ENCODE measurements around the gene COLEC12.
A peak's percentile ranks its signal among the peaks of the same experiment; 100 is the strongest.
"Not testable (repeated sequence)": the region's sequence is repeated elsewhere in the genome, so short reads cannot be mapped to it uniquely, and the experiment has no call there.

The COLEC12 gene

GRCh38 chr18:407626-408224, 92.8 kb downstream of the COLEC12 start:
- no peaks in the 10 kb centered on the region for H3K36me3 ChIP-seq (ENCODE audit: insufficient read depth, low read length)
- no peak overlapping the region for H2AFZ ChIP-seq (ENCODE audit: low read length, unreplicated experiment)
- peaks cover 23% of the 10 kb centered on the region for H3K4me1 ChIP-seq (ENCODE audit: control insufficient read depth, insufficient read depth, low read length, unreplicated experiment)
- no peaks in the 10 kb centered on the region for H3K27me3 ChIP-seq (ENCODE audit: insufficient read depth, low read length)
- peak overlapping the region; percentile 62 for H3K27ac ChIP-seq (ENCODE audit: low read depth, low read length)
- H3K4me3 ChIP-seq (ENCODE audit: low read depth, low read length), result no peak overlapping the region
- H3K79me2 ChIP-seq (ENCODE audit: control insufficient read depth, insufficient read depth, low read length, unreplicated experiment), result no peaks in the 10 kb centered on the region

- Histone ChIP-seq H3K27ac (ENCODE audit: low read depth, low read length) (peak overlapping the region; percentile 62), H3K27me3 (ENCODE audit: insufficient read depth, low read length) (no peaks in the 10 kb centered on the region), H3K79me2 (ENCODE audit: control insufficient read depth, insufficient read depth, low read length, unreplicated experiment) (no peaks in the 10 kb centered on the region), H3K4me1 (ENCODE audit: control insufficient read depth, insufficient read depth, low read length, unreplicated experiment) (peaks cover 22% of the 10 kb centered on the region), H3K36me3 (ENCODE audit: insufficient read depth, low read length) (no peaks in the 10 kb centered on the region), H2AFZ (ENCODE audit: low read length, unreplicated experiment) (no peak overlapping the region), H3K4me3 (ENCODE audit: low read depth, low read length) (no peak overlapping the region)
Measured at GRCh38 chr18:407191-407590, 93.3 kb downstream of the COLEC12 start.

- Histone ChIP-seq H3K4me3 (ENCODE audit: low read depth, low read length) (no peak overlapping the region), H3K4me1 (ENCODE audit: control insufficient read depth, insufficient read depth, low read length, unreplicated experiment) (peaks cover 22% of the 10 kb centered on the region), H3K27me3 (ENCODE audit: insufficient read depth, low read length) (no peaks in the 10 kb centered on the region), H3K79me2 (ENCODE audit: control insufficient read depth, insufficient read depth, low read length, unreplicated experiment) (no peaks in the 10 kb centered on the region), H2AFZ (ENCODE audit: low read length, unreplicated experiment) (no peak overlapping the region), H3K27ac (ENCODE audit: low read depth, low read length) (peak overlapping the region; percentile 62), H3K36me3 (ENCODE audit: insufficient read depth, low read length) (no peaks in the 10 kb centered on the region)
Measured at GRCh38 chr18:406677-407076, 93.8 kb downstream of the COLEC12 start.

GRCh38 chr18:405006-405405, 95.5 kb downstream of the COLEC12 start:
- not testable (repeated sequence) for H3K27me3 ChIP-seq (ENCODE audit: insufficient read depth, low read length); H3K36me3 ChIP-seq (ENCODE audit: insufficient read depth, low read length); H2AFZ ChIP-seq (ENCODE audit: low read length, unreplicated experiment); H3K79me2 ChIP-seq (ENCODE audit: control insufficient read depth, insufficient read depth, low read length, unreplicated experiment); H3K27ac ChIP-seq (ENCODE audit: low read depth, low read length); H3K4me3 ChIP-seq (ENCODE audit: low read depth, low read length)
- peaks cover 22% of the 10 kb centered on the region for H3K4me1 ChIP-seq (ENCODE audit: control insufficient read depth, insufficient read depth, low read length, unreplicated experiment)

- Histone ChIP-seq H3K27ac (ENCODE audit: low read depth, low read length) (no peak overlapping the region), H2AFZ (ENCODE audit: low read length, unreplicated experiment) (no peak overlapping the region), H3K27me3 (ENCODE audit: insufficient read depth, low read length) (no peaks in the 10 kb centered on the region), H3K36me3 (ENCODE audit: insufficient read depth, low read length) (no peaks in the 10 kb centered on the region), H3K79me2 (ENCODE audit: control insufficient read depth, insufficient read depth, low read length, unreplicated experiment) (no peaks in the 10 kb centered on the region), H3K4me1 (ENCODE audit: control insufficient read depth, insufficient read depth, low read length, unreplicated experiment) (peaks cover 22% of the 10 kb centered on the region), H3K4me3 (ENCODE audit: low read depth, low read length) (no peak overlapping the region)
Measured at GRCh38 chr18:404061-404636, 96.4 kb downstream of the COLEC12 start.

- Histone ChIP-seq H2AFZ (ENCODE audit: low read length, unreplicated experiment) (no peak overlapping the region), H3K79me2 (ENCODE audit: control insufficient read depth, insufficient read depth, low read length, unreplicated experiment) (no peaks in the 10 kb centered on the region), H3K27me3 (ENCODE audit: insufficient read depth, low read length) (no peaks in the 10 kb centered on the region), H3K36me3 (ENCODE audit: insufficient read depth, low read length) (no peaks in the 10 kb centered on the region), H3K27ac (ENCODE audit: low read depth, low read length) (no peak overlapping the region), H3K4me1 (ENCODE audit: control insufficient read depth, insufficient read depth, low read length, unreplicated experiment) (peaks cover 7% of the 10 kb centered on the region), H3K4me3 (ENCODE audit: low read depth, low read length) (no peak overlapping the region)
Measured at GRCh38 chr18:402129-402528, 98.4 kb downstream of the COLEC12 start.

GRCh38 chr18:400456-400855, 100.0 kb downstream of the COLEC12 start:
- Histone ChIP-seq H3K27me3 (ENCODE audit: insufficient read depth, low read length) (no peaks in the 10 kb centered on the region), H3K27ac (ENCODE audit: low read depth, low read length) (no peak overlapping the region), H2AFZ (ENCODE audit: low read length, unreplicated experiment) (no peak overlapping the region), H3K4me1 (ENCODE audit: control insufficient read depth, insufficient read depth, low read length, unreplicated experiment) (peaks cover 13% of the 10 kb centered on the region), H3K36me3 (ENCODE audit: insufficient read depth, low read length) (no peaks in the 10 kb centered on the region), H3K4me3 (ENCODE audit: low read depth, low read length) (no peak overlapping the region), H3K79me2 (ENCODE audit: control insufficient read depth, insufficient read depth, low read length, unreplicated experiment) (no peaks in the 10 kb centered on the region)

GRCh38 chr18:399631-400135, 100.8 kb downstream of the COLEC12 start:
- Histone ChIP-seq H3K27me3 (ENCODE audit: insufficient read depth, low read length) (no peaks in the 10 kb centered on the region), H3K4me1 (ENCODE audit: control insufficient read depth, insufficient read depth, low read length, unreplicated experiment) (peaks cover 21% of the 10 kb centered on the region), H3K79me2 (ENCODE audit: control insufficient read depth, insufficient read depth, low read length, unreplicated experiment) (no peaks in the 10 kb centered on the region), H3K27ac (ENCODE audit: low read depth, low read length) (no peak overlapping the region), H2AFZ (ENCODE audit: low read length, unreplicated experiment) (no peak overlapping the region), H3K36me3 (ENCODE audit: insufficient read depth, low read length) (no peaks in the 10 kb centered on the region), H3K4me3 (ENCODE audit: low read depth, low read length) (no peak overlapping the region)

GRCh38 chr18:398935-399630, 101.4 kb downstream of the COLEC12 start:
- Histone ChIP-seq H3K27me3 (ENCODE audit: insufficient read depth, low read length) (no peaks in the 10 kb centered on the region), H3K4me1 (ENCODE audit: control insufficient read depth, insufficient read depth, low read length, unreplicated experiment) (peaks cover 27% of the 10 kb centered on the region), H3K27ac (ENCODE audit: low read depth, low read length) (no peak overlapping the region), H3K4me3 (ENCODE audit: low read depth, low read length) (no peak overlapping the region), H2AFZ (ENCODE audit: low read length, unreplicated experiment) (no peak overlapping the region), H3K79me2 (ENCODE audit: control insufficient read depth, insufficient read depth, low read length, unreplicated experiment) (no peaks in the 10 kb centered on the region), H3K36me3 (ENCODE audit: insufficient read depth, low read length) (no peaks in the 10 kb centered on the region)

- Histone ChIP-seq H2AFZ (ENCODE audit: low read length, unreplicated experiment) (peak overlapping the region; percentile 62), H3K27ac (ENCODE audit: low read depth, low read length) (peak overlapping the region; percentile 92), H3K27me3 (ENCODE audit: insufficient read depth, low read length) (no peaks in the 10 kb centered on the region), H3K36me3 (ENCODE audit: insufficient read depth, low read length) (no peaks in the 10 kb centered on the region), H3K4me1 (ENCODE audit: control insufficient read depth, insufficient read depth, low read length, unreplicated experiment) (peaks cover 28% of the 10 kb centered on the region), H3K79me2 (ENCODE audit: control insufficient read depth, insufficient read depth, low read length, unreplicated experiment) (no peaks in the 10 kb centered on the region), H3K4me3 (ENCODE audit: low read depth, low read length) (no peak overlapping the region)
Measured at GRCh38 chr18:396556-396955, 103.9 kb downstream of the COLEC12 start.

- Histone ChIP-seq H3K79me2 (ENCODE audit: control insufficient read depth, insufficient read depth, low read length, unreplicated experiment) (no peaks in the 10 kb centered on the region), H3K36me3 (ENCODE audit: insufficient read depth, low read length) (no peaks in the 10 kb centered on the region), H3K27ac (ENCODE audit: low read depth, low read length) (peak overlapping the region; percentile 92), H3K4me3 (ENCODE audit: low read depth, low read length) (no peak overlapping the region), H2AFZ (ENCODE audit: low read length, unreplicated experiment) (peak overlapping the region; percentile 62), H3K4me1 (ENCODE audit: control insufficient read depth, insufficient read depth, low read length, unreplicated experiment) (peaks cover 28% of the 10 kb centered on the region), H3K27me3 (ENCODE audit: insufficient read depth, low read length) (no peaks in the 10 kb centered on the region)
Measured at GRCh38 chr18:396251-396555, 104.3 kb downstream of the COLEC12 start.

Measured in ACC112 (cell line).